ENCODE measurements around the gene AGRN. TPM values are rescaled to one million over a fixed set of nuclear protein-coding genes. Genes with fewer than 3 reads are reported as not detected.

AGRN gene
- total RNA-seq, 1 experiment from 2014 or later: 446 TPM

GRCh38 chr1:1039145-1039910 is 19.4 kb downstream of the AGRN start:
- Mint-ChIP-seq H3K27me3 (ENCODE audit: unreplicated experiment) (no peaks in the 10 kb centered on the region), H3K36me3 (ENCODE audit: insufficient read depth, unreplicated experiment) (peaks cover 59% of the 10 kb centered on the region), H3K4me1 (ENCODE audit: low read depth, unreplicated experiment) (no peaks in the 10 kb centered on the region), H3K4me3 (ENCODE audit: low read depth, unreplicated experiment) (no peak overlapping the region), H3K9me3 (ENCODE audit: low read depth, unreplicated experiment) (no peaks in the 10 kb centered on the region), H3K27ac (ENCODE audit: unreplicated experiment) (peak overlapping the region; percentile 74)
- no peak for DNase-seq
- CTCF ChIA-PET: no interaction called here
- no TSS peak for BruUV-seq (replicated peaks)
- no peak for TF ChIP-seq CTCF (IDR thresholded peaks at IDR 0.05; ENCODE audit: unreplicated experiment)
- intact Hi-C loops (cut with micrococcal nuclease; ENCODE audit: unreplicated experiment): no loop called here

- BruUV-seq (replicated peaks): no TSS peak
- Mint-ChIP-seq H3K4me1 (ENCODE audit: low read depth, unreplicated experiment) (no peaks in the 10 kb centered on the region), H3K27ac (ENCODE audit: unreplicated experiment) (peak overlapping the region; percentile 74), H3K4me3 (ENCODE audit: low read depth, unreplicated experiment) (no peak overlapping the region), H3K27me3 (ENCODE audit: unreplicated experiment) (no peaks in the 10 kb centered on the region), H3K9me3 (ENCODE audit: low read depth, unreplicated experiment) (no peaks in the 10 kb centered on the region), H3K36me3 (ENCODE audit: insufficient read depth, unreplicated experiment) (peaks cover 64% of the 10 kb centered on the region)
- no peak for DNase-seq
- CTCF ChIA-PET: no interaction called here
- intact Hi-C loops (cut with micrococcal nuclease; ENCODE audit: unreplicated experiment): no loop called here
- no peak for TF ChIP-seq CTCF (IDR thresholded peaks at IDR 0.05; ENCODE audit: unreplicated experiment)
Measured at GRCh38 chr1:1040004-1040991, 20.4 kb downstream of the AGRN start.

GRCh38 chr1:1041092-1041523 is 21.2 kb downstream of the AGRN start:
- no TSS peak for BruUV-seq (replicated peaks)
- no peak overlapping the region for H3K4me3 Mint-ChIP-seq (ENCODE audit: low read depth, unreplicated experiment)
- H3K36me3 Mint-ChIP-seq (ENCODE audit: insufficient read depth, unreplicated experiment): peaks cover 66% of the 10 kb centered on the region
- DNase-seq: no peak
- no peak for TF ChIP-seq CTCF (IDR thresholded peaks at IDR 0.05; ENCODE audit: unreplicated experiment)
- H3K27ac Mint-ChIP-seq (ENCODE audit: unreplicated experiment): no peak overlapping the region
- H3K27me3 Mint-ChIP-seq (ENCODE audit: unreplicated experiment): no peaks in the 10 kb centered on the region
- intact Hi-C loops (cut with micrococcal nuclease; ENCODE audit: unreplicated experiment): no loop called here
- CTCF ChIA-PET: no interaction called here
- no peaks in the 10 kb centered on the region for H3K9me3 Mint-ChIP-seq (ENCODE audit: low read depth, unreplicated experiment)
- no peaks in the 10 kb centered on the region for H3K4me1 Mint-ChIP-seq (ENCODE audit: low read depth, unreplicated experiment)

- H3K36me3 Mint-ChIP-seq (ENCODE audit: insufficient read depth, unreplicated experiment): peaks cover 65% of the 10 kb centered on the region
- intact Hi-C loops (cut with micrococcal nuclease; ENCODE audit: unreplicated experiment): no loop called here
- H3K27me3 Mint-ChIP-seq (ENCODE audit: unreplicated experiment): no peaks in the 10 kb centered on the region
- no peak overlapping the region for H3K27ac Mint-ChIP-seq (ENCODE audit: unreplicated experiment)
- CTCF ChIA-PET: no interaction called here
- no peaks in the 10 kb centered on the region for H3K9me3 Mint-ChIP-seq (ENCODE audit: low read depth, unreplicated experiment)
- no peak for TF ChIP-seq CTCF (IDR thresholded peaks at IDR 0.05; ENCODE audit: unreplicated experiment)
- no TSS peak for BruUV-seq (replicated peaks)
- no peak for DNase-seq
- H3K4me1 Mint-ChIP-seq (ENCODE audit: low read depth, unreplicated experiment): no peaks in the 10 kb centered on the region
- no peak overlapping the region for H3K4me3 Mint-ChIP-seq (ENCODE audit: low read depth, unreplicated experiment)
Measured at GRCh38 chr1:1041873-1042272, 22.0 kb downstream of the AGRN start.
